C4-2B (cell line): ENCODE measurements around the gene NTN5.

ENCODE experiments used
- ZFX ChIP-seq: fragments of 450-650 bp; IDR thresholded peaks from 2 replicates; pipeline ENCODE4 v1.6.1; 2017
- TF ChIP-seq, protein P1 (sequence below): fragments of 450-650 bp; conservative IDR thresholded peaks from 2 replicates; pipeline ENCODE4 v1.5.1; 2017; ENCODE audit warnings: mild to moderate bottlenecking

DNA sequence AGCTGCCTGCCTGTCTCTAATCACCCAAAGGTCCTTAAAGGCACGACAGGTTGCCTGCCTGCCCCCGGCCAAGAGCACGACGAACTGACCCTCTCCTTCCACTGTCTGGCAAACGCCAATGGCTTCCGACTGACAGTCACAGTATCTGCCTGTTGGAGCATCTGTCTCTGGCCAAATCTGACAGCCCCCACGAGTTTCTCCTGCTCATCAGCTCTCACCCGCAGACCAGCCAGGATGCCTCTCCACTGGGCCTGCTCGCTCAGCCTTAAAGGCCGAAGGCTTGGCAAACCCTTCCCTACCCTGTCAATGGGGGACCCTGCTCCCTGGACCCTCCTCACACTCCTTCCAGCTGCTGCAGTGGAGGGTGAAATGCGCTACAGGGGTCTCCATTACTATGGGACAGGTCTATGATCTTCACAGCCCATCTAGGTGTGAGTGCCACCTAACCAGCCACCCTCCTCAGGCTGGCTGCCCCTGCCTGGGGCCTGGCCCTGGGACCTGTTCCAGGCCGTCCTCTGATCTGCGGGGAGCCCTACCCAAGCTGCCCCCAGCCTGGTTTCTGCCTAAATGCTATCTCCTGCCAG lies 58.9 kb downstream of the NTN5 start:
- no peak for TF ChIP-seq ZFX
- TF ChIP-seq, protein P1, sequence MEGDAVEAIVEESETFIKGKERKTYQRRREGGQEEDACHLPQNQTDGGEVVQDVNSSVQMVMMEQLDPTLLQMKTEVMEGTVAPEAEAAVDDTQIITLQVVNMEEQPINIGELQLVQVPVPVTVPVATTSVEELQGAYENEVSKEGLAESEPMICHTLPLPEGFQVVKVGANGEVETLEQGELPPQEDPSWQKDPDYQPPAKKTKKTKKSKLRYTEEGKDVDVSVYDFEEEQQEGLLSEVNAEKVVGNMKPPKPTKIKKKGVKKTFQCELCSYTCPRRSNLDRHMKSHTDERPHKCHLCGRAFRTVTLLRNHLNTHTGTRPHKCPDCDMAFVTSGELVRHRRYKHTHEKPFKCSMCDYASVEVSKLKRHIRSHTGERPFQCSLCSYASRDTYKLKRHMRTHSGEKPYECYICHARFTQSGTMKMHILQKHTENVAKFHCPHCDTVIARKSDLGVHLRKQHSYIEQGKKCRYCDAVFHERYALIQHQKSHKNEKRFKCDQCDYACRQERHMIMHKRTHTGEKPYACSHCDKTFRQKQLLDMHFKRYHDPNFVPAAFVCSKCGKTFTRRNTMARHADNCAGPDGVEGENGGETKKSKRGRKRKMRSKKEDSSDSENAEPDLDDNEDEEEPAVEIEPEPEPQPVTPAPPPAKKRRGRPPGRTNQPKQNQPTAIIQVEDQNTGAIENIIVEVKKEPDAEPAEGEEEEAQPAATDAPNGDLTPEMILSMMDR, result no peak
